Limb (tissue), 2 donors: ENCODE measurements around the gene IL17F.

ENCODE experiments used
- DNase-seq, 2 donors: peaks; one replicate each; pipeline ENCODE4 v3.0.0-alpha.2; 2016; ENCODE audit errors: extremely low spot score in 2 of 2

IL17F gene

DNA sequence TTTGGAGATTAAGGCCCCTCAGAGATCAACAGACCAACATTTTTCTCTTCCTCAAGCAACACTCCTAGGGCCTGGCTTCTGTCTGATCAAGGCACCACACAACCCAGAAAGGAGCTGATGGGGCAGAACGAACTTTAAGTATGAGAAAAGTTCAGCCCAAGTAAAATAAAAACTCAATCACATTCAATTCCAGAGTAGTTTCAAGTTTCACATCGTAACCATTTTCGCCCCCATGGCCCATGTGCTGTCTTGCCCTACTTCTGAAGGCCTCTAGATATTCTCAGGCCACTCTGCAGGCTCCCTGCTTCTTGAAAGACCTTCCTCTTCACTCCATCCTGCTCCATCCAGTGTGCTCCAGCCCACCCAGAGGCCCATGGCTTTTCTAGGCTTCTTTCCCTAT, 53.9 kb downstream of the IL17F start:
- DNase-seq: no peak

DNA sequence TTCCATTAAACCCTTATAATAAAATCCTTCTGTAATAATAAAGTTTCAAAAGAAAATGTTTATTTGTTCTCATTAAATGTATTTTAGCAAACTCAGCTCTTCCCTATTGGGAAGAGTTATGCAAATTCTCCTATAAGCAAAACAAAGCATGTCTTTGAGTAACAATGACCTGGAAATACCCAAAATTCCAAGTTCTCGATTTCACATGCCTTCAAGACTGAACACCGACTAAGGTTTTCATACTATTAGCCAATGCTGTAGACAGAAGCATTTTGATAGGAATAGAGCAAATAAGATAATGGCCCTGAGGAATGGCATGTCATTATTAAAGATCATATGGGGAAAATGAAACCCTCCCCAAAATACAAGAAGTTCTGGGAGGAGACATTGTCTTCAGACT, 54.3 kb downstream of the IL17F start:
- no peak for DNase-seq

DNA sequence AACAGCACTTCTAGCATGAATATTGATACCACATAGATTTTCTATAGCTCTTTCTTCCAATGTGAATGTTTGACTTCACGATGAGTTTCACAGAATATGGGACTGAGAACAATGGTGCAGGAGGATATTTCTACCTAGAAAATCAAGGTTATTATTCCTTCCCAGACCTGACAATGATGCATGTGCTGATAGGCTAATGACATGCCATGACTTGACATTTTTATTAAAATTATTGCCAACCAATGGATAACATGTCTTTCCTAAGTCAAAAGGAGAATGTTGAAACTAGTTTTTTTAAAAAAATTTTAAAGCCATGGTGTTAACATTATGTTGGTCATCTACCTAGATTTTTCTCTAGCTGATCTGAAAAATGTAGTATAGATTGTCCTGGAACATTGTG, 57.2 kb downstream of the IL17F start:
- DNase-seq: no peak
